Stimulated activated CD8-positive, alpha-beta memory T cell treated with anti-CD3 and anti-CD28 coated beads, Interleukin-7, amount 100 ng/mL, for 24 hours (primary cell): ENCODE data around the gene CD47.

Experiments used
- DNase-seq: peaks from one replicate; pipeline ENCODE4 v3.0.0-alpha.2; 2020; ENCODE audit warnings: low read depth

CD47 gene

DNA sequence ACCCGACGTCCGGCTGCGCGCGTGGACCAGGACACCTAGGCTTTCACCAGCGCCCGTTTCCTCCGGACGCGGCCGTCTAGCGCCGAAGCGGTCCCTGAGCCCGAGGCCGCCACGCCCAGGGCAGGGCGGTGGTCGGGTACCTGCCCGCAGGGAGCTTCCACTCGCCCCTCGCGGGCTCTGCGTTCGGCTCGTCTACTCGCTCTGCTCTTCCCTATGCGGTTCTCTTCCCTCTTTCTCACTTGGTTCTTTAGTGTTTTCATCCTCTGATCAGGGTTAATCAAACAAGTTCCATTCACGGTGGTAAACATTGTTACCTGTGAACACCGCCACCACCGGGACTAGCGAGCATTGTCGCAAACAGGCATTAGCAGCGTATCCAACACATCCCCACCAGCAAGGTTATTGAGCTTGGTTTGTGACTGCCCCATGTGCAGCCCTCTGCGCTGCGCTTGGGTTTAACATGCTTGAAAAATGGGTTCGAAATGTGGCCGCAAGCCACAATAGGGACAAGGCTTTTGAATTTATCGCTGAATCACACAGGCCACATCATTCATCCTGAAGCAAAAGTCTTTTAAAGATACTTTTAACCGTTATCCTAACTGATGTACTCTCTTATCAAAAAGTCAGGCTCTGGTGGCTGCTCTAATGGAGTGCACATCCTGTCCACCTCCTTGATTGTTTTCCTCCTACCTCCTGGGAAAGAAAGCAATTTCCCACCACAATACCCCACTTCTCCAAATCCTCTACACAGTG lies 843 bp upstream of the CD47 start:
- no peak for DNase-seq

DNA sequence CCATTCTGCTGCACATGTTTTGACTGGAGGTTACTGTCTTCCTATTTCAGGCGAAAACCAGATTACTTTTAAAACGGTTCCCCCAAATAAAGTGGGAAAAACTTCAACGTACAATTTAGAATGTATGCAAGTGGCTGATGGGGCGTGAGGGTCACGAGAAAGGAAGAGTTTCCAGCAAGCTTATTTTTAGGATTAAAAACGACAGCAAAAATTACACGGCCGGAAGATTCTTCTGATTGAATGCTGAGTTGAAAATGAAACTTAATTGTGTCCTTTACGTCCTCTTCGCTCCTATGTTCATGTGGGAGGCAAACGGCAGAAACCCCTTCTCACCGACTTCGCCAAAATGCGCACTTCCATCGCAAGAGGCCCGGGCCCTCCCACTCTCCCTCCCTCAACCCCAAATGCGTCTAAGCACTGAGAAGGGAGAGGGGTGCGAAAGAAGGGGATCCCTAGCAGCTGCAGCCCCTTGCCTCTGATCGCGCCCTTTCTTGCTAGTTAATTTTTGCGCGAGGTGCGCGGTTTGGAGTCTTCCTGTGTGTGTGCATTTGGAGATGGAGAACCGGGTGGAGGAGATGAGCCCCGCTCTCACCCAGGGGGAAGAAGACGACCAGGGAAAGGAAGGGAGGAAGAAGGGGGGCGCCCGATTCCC lies 656 bp downstream of the CD47 start:
- no peak for DNase-seq

DNA sequence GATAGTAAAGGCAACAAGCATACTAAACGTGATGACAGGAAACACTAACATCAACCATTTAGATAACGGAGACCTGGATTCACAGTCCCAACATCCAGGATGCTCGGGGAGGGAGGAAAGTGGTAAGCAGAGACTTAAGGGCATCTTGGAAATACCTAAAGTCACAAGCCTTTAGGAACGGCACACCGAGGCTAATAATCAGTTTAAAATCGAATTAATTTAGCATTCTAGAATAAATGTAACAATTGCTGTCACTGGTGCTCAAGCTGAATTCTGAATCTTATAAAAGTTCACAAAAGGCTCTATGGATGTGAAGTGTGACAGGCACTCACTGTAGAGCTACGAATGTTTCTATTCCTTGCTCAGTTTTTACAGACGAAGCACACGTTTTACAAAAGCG lies 1.3 kb downstream of the CD47 start:
- DNase-seq = no peak

DNA sequence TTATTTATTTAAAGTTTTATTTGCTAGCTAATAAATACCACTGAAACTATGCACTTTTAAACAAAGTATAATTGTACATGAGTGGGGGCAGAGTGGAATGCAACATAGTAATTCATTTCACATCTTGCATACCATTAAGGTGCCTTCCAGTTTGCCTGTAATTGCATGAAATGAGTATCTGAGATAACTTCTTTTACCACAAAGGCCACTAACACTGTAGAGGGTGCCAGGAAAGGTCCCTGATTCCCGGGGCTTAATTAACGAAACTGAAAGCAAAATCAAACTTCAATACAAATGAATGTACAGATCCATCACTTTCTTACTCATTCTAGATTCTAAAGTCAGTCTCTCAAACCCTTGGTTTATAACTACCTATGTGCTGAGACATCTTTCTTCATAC lies 2.1 kb downstream of the CD47 start:
- no peak for DNase-seq

DNA sequence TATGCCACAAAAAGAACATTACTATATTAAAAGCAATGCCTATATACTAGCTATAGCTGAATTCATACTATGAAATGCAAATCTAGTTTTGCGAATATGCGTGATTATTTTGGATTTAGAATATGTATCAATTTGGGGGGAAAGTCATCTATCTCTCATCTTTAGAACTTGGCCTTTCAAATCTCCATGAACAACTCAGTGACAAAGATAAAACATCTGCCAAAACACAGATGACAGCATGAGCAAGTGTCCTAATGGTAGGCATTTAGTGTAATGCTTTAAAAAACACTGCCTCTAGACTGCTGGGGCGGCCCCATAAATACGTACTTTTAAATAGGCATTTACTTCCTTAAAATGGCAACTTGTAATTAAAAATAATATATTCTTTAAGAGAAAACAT lies 2.7 kb downstream of the CD47 start:
- no peak for DNase-seq

DNA sequence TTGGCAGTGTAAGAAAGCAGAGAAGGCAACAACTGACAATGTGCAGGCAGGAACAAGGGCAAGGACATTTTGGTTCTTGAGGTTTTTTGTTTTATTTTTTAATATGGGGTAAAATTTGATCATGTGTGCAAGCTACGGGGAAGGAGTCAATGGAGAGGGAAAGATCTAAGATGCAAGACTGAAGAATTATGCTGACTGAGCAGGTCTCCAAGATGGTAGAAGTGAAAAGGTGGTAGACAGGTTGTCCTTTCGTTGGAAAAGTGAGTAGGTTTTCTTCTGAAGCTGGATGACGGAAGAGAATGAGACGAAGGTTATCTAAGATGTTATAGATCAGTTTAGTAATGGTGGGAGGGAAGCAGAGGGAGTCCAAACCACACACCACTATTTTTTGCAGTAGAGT lies 4.2 kb downstream of the CD47 start:
- no peak for DNase-seq

DNA sequence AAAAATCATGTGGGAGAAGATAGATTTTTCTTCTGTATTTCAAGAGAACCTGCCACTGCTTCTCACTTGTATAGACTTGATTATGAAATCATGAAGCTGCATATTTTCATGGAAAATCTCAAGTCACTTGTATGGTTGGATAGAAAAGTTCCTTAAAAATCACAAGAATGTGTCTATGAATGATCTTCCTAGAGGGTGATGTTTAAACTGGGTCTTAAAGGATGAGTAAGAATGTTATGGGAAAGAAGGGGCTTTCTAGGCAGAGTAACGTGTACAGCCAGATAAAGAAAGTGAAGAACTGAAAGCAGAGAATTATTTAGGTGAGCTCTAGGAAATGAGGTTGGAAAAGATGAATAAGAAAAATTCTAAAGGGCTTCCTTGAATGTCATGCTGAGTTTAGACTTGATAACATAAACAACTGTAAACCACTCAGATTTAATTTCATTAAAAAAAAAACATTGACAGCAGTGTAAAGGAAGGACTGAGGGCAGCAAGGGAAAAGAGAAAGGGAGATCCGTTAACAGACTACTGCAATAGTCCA lies 5.0 kb downstream of the CD47 start:
- no peak for DNase-seq

DNA sequence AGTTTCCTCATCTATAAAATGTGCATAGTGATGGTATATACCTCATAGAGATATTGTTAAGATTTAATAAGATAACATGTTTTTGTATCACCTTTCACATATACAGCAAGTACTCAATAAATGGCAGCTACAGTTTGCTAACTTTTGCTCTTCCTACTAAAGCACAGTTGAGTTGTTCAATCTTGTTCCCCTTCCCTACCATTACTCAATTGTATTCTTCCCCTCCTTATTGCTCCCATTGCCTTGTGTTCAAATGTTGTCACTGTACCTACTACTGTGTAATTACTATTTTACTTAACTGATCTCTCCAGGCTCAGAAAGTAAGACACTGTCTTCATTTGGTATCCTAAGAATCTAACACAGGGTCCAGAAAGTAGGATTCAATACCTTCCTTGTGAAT lies 5.5 kb downstream of the CD47 start:
- DNase-seq = no peak

DNA sequence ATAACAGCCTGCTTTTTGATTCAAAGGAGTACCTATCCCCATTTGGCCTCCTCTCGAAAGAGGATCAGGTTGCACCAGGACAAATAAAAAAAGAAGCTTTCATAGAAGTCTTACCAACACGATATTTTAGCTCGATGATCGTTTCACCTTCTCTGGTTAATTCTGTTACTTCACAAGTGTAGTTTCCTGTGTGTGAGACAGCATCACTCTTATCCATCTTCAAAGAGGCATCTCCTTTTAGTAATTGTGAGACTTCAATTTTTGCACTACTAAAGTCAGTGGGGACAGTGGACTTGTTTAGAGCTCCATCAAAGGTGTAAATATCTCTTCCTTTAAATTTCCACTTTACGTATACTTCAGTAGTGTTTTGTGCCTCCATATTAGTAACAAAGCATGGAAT lies 11.0 kb downstream of the CD47 start:
- no peak for DNase-seq

DNA sequence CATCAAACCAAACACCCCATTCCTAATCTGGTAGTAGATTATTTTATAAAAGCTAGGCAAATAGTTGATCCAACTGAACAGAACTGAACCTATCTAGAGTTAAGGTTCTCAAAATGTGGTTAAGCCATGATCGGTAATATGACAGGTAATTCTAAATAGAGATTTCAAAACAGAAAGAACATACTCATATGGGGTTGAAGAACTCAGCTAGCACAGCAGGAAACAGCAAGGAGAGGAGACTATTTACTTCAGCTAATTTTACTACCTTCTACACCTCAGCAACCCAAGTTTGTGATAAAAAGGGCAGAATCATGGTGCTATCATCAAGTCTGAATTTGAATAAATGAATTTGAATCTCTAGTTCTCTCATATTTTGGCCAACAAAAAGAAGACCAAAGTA lies 11.8 kb downstream of the CD47 start:
- DNase-seq = no peak

DNA sequence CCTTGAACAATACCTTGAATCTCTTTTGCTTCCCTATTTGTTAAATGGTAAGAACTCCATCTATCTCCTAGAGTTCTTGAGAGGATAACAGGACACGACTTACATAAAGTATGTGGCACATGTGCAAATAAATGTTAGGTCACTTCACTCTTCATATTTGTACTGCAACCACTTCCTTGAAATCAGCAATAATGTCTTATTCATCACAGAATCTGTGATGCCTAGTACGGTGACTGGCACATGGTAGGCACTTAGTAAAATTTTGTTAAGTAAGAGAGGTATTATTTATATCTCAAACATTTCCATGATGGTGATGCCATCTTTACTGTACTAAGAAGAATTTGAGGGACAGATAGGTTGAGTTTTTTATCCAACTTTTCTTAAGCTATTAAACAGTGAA lies 14.3 kb downstream of the CD47 start:
- no peak for DNase-seq

DNA sequence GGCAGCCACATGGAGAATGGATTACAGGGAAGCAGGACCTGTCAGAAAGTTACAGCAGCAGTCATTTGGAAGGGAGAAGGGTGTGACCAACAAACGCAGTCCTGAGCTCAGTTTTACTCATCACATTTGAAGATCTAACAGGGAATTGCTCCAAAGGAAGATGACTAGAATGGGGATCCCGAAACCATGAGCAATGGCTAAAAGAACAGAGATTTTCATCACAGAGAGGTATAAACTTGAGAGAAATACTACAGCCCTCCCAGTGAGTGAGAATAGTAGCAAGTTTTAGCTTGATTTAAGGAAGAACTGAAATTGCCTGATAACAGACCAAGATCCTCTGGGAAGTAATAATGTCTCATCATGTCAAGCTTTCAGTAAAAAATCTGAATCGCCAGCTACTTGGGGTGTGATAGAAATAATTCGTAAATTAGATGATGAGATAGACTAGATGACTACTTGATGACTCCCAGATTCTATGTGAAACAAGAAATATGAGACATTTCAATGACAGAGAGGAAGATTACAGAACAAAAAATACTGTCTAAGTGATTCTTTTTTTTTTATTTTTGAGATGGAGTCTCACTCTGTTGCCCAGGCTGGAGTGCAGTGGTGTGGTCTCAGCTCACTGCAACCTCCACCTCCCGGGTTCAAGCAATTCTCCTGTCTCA lies 16.9 kb downstream of the CD47 start:
- no peak for DNase-seq

DNA sequence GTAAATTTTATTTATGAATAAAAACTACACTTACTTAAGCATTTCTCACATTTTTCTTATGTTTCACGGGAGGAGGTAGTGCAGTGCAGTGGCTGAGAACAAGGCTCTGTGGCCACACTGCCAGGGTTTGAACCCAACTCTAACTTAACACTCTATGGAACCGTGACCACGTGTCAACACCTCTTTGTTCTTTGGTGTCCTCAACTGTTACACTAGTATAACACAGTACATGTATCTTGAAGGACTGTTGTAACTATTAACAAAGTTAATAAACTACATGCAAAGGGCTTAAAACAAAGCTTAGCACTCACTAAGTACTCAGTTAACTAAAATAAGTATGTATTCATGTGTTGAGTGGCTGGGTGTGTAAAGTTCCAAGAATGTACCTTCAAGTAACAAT lies 19.5 kb downstream of the CD47 start:
- no peak for DNase-seq

DNA sequence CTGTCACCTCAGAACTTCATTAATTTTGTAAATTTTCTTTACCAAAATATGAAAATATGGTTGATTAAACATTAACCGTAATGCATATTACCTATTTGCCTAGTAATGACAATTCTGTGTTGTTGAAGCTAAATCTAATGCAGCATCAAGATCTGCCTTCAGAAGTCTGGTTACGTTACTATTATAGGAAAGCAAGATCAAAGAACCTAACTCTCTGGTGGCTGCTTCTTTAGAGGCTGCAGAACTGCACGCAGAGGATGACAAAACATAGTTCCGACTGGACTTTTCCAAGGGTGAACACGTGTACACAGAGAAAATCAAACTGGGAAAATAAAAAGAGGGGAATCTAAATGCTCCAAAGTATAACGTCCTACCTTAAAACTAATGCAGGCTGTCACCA lies 20.5 kb downstream of the CD47 start:
- no peak for DNase-seq

DNA sequence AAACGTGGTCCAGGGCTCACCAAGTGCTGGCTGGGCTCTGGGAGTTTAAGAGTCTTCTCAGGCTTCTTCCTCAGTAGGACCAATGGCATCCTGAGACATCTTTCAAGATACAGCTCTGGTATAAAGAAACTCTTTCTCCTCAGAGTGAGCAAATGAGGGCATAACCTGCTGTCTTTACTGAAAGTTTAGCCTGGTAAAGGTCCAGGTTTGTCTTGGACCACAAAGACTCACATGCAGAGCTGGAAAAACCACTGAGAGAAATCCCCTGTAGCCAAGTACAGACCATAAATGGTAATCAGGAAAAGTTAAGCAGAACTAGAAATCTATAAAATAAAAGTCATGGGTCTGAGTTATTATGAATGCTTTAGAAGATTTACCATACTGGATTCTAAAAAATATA lies 23.1 kb downstream of the CD47 start:
- DNase-seq = no peak

DNA sequence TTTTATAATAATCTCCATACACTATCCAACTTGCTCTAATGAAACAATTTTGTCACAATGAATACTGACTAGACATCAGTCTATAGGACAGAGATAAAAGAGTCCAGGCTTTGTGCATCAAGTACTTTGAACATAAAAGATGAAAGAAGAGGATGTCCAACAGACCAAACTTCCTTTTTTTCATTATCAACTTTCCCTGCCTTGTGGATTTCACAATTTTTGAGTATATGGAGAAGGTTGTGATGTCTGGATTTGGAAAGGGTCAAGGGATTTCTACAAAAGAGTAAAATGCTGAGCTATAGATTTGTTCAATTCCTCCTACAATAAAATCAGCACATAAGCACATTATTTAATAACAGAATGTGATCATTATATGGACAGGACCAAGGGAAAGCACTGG lies 25.7 kb downstream of the CD47 start:
- DNase-seq = no peak

DNA sequence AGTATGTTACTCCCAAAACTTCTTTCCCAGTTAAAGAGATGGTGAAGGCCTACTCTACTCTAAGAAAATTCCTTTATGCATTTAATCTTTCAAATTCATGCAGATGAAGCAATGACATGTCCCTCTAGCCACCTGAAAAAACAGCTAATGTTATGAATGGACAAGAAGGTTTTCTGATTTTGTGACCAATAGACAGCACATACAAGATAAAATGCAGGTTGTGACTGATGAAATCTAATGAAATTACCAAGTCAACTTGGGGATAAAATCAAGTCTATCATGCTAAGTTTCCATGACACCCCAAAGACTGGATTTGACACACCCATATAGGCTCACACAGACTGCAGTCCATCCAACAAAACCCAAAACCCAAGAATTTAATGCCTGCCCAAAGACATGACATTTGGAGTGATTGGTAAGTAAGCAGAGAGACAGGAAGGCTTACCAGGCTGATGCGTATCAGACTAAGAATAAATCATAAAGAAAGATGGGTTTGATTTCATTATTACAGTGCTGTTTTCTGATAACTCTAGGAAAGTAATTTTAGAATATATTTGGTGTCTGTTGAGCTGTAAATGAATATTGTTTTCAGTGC lies 26.4 kb downstream of the CD47 start:
- no peak for DNase-seq

DNA sequence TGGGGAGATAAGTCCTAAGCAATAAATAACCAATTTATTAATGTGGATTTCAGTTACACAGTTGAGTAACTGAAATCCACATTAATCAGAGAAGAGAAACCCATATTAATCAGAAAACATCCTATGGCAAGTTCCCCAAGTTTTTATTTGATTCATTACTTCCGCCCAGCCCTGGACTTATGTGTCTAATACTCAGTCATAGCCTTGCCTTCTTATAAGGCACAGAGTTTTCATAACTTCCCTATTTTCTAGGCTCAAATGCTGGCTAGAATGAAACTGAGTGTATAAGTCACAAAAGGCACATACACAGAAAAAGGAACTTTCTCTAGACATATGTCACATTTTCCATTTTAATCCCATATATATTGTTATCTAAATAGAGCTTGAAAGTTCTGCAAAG lies 28.8 kb downstream of the CD47 start:
- no peak for DNase-seq

DNA sequence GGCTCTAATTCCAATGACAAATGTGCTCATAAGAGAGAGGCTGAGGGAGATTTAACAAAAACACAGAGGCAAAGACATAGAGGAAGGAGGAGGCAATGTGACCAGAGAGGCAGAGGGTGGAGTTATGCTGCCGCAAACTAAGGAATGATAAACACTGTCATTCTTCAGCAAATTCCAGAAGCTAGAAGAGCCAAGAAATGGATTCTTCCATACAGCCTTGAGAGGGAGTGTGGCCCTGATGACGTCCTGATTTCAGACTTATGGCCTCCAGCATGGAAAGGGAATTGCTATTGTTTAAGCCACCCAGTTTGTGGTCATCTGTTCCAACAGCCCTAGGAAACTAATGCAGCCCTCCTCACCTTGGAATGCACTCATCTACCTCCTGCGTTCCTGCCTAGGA lies 30.5 kb downstream of the CD47 start:
- no peak for DNase-seq

DNA sequence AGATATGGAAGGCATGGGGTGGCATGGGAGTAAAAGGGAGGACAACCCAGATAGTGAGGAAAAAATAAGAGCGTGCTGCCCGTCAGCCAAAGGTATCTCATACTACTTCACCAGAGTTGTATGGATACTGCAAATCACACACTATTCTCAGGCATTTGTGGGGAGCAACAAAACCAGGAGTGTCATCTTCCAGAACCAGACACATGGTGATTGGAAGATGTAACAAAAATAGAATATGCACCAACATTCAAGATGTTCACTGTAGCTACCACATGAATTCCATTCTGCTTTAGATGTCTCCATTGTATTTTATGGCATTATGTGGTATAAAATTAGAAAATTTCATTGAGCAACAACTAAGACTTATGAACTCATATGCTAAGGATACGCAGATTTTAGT lies 34.9 kb downstream of the CD47 start:
- no peak for DNase-seq

DNA sequence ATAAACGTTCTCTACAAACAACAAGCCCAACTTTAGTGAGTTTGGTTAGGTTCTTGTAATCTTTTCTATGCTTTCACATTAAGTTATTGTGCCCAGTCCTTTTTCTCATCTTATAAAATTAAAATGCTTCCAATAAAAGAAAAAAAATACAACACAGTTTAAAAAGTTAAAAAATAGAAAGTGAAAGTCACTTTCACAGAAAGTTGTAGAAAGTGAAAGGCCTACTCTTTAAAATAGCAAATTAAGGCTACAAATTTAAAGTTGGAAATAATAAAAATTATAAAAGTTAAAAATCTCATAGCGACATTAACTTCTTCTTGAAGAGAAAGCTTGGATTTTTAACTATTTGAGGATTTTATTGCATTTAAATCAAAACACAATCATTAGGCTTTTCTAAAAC lies 35.9 kb downstream of the CD47 start:
- DNase-seq = no peak

DNA sequence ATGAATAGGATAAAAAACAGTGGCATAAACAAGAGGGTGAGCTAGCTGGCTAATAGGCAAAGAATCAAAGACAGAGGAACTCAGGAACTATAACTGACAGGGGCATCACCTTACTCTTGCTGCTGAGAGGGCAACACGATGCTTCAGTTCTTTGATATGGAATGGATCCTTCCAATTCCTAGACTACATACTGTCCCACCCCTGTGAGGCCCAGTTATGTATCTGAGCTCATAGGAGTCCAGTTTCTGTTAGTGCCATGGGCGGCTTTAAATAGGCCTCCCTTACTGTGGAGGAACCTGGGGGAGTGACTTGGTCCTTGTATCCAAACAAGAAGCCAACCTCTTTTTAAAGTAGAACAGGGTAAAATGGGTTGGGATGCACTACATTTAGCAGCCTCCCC lies 37.3 kb downstream of the CD47 start:
- no peak for DNase-seq

DNA sequence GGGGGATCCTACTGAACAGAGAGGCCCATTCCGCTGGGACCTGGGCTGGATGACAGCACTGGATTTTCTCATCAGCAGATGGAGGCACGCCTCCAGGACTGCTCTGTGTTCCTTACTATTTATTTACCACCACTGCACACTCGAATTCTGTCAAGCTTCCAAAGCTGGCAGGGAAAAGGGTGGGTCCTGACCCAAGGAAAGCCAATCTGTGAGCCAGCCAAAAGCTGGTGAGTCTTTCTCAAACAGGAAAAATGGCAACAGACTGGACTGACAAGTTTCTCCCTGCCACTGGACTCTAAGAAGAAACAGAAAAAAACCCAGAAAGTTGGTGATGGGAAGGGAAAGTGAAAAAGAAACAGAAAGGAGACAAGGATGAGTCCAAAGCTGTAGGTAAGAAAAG lies 37.8 kb downstream of the CD47 start:
- no peak for DNase-seq
